GM19023 (cell line): Measurements from ENCODE around the gene ZNF451.

Source experiments
- ATAC-seq: cut with Tn5 transposase; IDR thresholded peaks from one replicate; pipeline ENCODE4 v1.9.1; 2021; ENCODE audit warnings: mild to moderate bottlenecking, moderate library complexity; ENCODE audit not compliant: unreplicated experiment

The ZNF451 gene

DNA sequence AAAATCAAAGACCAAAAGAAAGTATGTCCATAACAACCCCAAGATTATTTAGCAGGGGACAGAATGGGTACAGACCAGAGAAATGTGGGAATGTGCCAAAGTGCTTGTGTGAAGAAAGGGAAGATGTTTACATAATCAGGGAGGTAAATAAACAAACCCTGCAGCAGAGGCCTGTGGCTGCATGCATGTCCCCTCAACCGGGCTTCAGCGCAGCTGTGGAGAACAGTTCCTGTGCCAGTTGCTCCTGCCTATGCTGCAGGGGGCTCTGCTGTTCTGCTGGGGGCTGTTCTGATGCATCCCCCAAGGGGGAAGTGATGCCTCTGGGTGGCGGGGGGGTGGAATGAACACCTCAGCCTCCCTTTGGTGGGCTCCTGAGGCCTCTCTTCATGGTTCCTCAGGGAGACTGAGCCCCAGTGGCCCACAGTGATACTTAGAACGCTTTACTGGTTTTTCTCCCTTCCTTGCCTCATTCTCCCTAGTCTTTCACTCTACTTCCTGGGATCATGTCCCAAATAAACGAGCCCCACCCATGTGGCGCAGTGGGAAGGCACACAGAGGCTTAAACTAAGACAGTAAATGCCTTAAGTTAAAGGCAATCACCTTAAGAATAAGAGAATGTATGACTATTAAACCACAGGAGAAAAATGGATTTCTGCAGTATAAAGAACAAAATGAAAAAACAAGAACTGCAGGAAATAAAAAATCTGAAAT is 109.1 kb downstream of the ZNF451 start:
- no peak for ATAC-seq

DNA sequence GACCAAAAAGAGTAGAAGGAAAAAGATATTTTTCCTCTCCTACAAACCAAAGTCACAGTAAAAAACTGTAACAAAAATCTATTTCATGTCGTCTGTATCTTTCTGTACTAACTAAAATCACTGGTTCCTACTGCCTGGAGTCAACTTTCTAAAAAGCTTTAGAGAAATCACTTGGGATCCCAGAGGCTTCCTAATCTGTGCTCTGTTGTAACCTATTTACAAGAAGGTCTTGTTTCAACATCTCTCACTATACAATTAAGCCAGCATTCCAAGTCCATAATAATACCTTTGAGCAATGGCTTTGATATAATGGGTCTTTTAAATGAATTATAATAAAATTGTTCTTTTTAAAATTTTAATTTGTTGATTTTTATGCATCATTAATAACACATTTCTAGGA is 111.7 kb downstream of the ZNF451 start:
- ATAC-seq = no peak

DNA sequence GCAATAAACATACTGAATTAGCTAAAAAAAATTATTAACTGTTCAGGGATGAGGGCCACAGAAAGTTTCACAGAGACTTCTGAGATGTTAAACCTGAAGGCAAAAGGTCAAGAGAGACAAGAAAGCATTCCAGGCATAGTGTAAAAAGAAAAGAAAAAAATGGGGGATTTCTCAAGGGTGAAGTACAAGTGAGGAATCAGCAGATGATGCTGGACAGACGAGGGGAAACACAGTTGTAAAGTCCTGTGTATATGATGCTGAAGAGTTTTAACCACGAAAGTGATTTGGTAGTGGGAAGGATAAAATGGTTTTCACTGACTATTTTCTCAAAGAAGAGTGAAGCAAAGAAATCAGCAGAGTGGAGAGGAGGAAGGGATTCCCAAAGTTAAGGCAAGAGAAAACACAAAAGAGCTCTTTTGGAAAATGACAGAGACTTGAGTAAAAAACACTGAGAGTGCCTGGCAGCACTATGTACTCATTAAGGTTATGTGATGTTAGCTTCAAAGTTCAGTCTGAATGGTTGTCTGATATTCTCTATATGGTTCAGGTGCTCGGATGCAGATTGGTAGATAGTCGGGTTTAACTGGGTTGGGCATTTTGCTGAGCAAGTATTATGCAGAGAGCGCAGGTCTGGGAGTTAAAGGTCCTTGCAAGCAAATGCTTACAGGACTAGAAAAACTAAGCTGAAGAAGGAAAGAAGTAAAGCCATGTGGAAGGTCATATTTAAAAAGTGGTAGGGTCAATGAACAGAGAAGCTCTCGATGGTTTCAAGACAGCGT is 115.8 kb downstream of the ZNF451 start:
- ATAC-seq = no peak

DNA sequence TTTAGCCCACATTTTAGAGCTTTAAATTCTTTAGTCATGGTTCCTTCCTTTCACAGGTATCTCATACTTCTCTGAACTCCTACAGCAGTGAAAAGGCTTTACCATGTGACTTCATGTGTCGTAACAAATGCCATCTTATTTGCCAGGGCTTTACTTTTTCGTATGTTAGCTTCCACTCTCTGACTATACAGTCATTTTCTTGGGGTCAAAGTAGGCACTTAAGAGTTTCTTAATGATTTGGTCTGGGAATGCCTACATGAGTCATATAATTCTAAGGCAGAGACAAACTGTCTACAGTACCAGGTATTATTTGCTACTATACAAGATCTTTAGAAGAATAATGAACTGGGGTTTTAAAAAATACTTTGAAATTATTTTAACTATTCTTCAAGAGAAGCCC is 117.2 kb downstream of the ZNF451 start:
- ATAC-seq = no peak

DNA sequence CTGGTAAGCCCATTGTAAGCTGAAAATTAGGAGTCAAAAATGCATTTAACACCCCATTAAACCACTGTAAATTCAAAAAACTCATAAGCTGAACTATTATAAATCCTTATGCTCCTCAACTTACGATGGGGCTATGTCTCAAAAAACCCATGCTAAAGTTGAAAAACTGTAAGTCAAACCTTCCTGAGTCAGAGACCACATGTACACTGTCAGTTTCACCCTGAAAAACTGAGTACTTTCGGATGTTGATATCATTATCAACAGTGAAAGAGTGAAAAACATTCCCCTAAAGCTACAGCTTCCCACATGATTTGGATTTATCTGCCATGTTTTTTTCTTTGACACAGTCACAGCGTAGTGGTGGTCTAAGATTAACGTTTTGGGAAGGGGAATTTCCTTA is 117.9 kb downstream of the ZNF451 start:
- no peak for ATAC-seq

DNA sequence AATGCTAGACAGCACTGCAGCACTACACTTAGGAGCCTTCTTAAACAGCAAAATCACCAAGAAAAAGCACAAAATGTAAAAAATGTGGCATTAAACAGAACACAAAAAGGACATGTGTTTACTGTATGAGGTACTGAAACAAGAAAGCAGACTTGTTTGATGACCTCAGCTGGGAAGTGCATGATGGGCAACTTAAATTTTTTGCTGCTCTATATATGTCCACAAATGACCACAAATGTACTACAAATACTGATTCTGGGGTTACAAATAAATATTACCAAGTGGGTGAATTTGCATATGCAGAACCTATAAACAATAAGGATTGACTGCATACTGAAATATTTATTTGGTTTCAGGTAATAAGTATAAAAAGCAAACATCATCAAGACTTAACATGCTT is 119.0 kb downstream of the ZNF451 start:
- ATAC-seq = no peak

DNA sequence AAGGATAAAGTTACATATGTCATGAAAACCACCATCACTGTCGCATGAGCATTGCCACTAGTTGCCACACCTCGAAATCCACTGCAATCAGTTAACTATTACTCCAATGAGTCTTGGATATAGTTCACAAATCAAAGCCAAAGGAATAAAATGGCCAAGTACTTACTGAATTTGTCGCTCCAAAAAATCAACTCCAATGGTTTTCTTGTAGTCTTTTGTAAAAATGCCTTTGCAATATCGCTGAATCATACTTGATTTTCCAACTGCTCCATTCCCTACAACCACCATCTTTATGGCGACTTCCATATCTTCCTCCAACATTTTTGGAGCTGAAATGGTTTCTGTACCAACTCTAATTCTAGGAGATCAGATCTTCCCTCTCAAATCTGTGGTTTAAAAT is 120.1 kb downstream of the ZNF451 start:
- no peak for ATAC-seq

DNA sequence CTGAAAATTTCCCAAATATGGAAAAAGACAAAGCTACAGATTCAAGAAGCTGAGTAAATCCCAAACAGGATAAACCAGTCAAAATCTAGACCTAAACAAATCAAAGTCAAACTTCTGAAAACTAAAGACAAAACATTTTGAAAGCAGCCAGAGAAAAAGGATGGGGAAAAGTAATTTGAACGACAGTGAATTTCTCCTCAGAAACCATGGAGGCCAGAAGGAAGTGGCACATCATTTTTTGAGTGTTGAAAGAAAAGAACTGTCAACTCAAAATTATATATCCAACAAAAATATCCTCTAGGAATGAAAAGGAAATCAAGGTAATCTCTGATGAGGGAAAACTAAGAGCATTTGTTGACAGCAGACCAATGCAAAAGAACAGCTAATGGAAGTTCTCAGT is 125.3 kb downstream of the ZNF451 start:
- ATAC-seq = no peak

- no peak for ATAC-seq
These were observed 126.5 kb downstream of the ZNF451 start for GRCh38 chr6:57216235-57217101.

DNA sequence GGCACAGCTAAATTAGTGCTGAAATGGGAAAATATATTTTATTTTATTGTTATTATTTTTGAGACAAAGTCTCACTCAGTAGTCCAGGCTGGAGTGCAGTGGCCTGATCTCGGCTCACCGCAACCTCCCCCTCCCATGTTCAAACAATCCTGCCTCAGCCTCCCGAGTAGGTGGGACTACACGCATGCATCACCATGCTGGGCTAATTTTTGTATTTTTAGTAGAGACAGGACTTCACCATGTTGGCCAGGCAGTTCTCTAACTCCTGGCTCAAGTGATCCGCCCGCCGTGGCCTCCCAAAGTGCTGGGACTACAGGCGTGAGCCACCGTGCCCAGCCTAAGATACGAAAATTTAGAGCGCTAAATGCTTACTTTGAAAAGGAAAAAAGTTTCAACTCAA is 127.3 kb downstream of the ZNF451 start:
- ATAC-seq = no peak
